PC-3 (cell line): Measurements from ENCODE around the gene AHCYL2. TPM values are rescaled to one million over a fixed set of nuclear protein-coding genes. Genes with fewer than 3 reads are reported as not detected.

Source experiments
- ATAC-seq: fragments of 200-7000 bp; cut with Tn5 transposase; 2 replicates; pipeline ENCODE4 v1.9.1; 2020; ENCODE audit warnings: mild to moderate bottlenecking, moderate library complexity
- BruUV-seq: library from RNA; stranded (reverse); fragments of 400-500 nt; replicated peaks from 2 replicates; lab custom pipeline; 2021; lab: Mats Ljungman, UMichigan
- CTCF ChIA-PET: fragments of 300-600 bp; sonication (Branson Sonifier 250); formaldehyde crosslinking; loops from one replicate; lab custom pipeline; 2022; ENCODE audit warnings: antibody characterized with exemption; lab: Charles Lee
- POLR2A ChIA-PET: fragments of 300-600 bp; sonication (Branson Sonifier 250); formaldehyde crosslinking; loops from one replicate; lab custom pipeline; 2022; ENCODE audit warnings: antibody characterized with exemption; ENCODE audit not compliant: unreplicated experiment; lab: Charles Lee
- DNase-seq: peaks from one replicate; pipeline ENCODE4 v3.0.0-alpha.2; 2015
- H2AFZ ChIP-seq: fragments of 300-600 bp; sonication (generic); 2 replicates; pipeline ENCODE4 v1.6.0; 2016; ENCODE audit warnings: antibody characterized with exemption, low read length
- H3F3A ChIP-seq: fragments of 300-600 bp; sonication (generic); one replicate; pipeline ENCODE4 v1.6.0; 2017; ENCODE audit warnings: antibody characterized with exemption, low read length, control low read depth, mild to moderate bottlenecking; ENCODE audit not compliant: unreplicated experiment
- H3K27ac ChIP-seq: fragments of 300-600 bp; sonication (generic); 2 replicates; pipeline ENCODE4 v1.5.1; 2016; ENCODE audit warnings: mild to moderate bottlenecking, low read length
- H3K27me3 ChIP-seq: fragments of 300-600 bp; sonication (generic); 2 replicates; pipeline ENCODE4 v1.6.1; 2016; ENCODE audit warnings: low read length, mixed read lengths
- H3K36me3 ChIP-seq: fragments of 300-600 bp; sonication (generic); 2 replicates; pipeline ENCODE4 v1.6.1; 2016; ENCODE audit warnings: low read depth, mixed run types, low read length, mixed read lengths
- H3K4me1 ChIP-seq: fragments of 300-600 bp; sonication (generic); 2 replicates; pipeline ENCODE4 v1.5.1; 2016; ENCODE audit warnings: low read length; ENCODE audit not compliant: insufficient read depth
- H3K4me2 ChIP-seq: fragments of 300-600 bp; sonication (generic); 2 replicates; pipeline ENCODE4 v1.6.0; 2016; ENCODE audit warnings: low read length
- H3K4me3 ChIP-seq: fragments of 300-600 bp; sonication (generic); 2 replicates; pipeline ENCODE4 v1.5.1; 2016; ENCODE audit warnings: mild to moderate bottlenecking, low read length, mixed read lengths
- H3K79me2 ChIP-seq: fragments of 300-600 bp; sonication (generic); 2 replicates; pipeline ENCODE4 v1.6.1; 2017; ENCODE audit warnings: low read length, mixed read lengths
- H3K9ac ChIP-seq: fragments of 300-600 bp; sonication (generic); 2 replicates; pipeline ENCODE4 v1.6.0; 2016; ENCODE audit warnings: mild to moderate bottlenecking, low read length
- H3K9me2 ChIP-seq: fragments of 300-600 bp; sonication (generic); replicated peaks from 2 replicates; pipeline ENCODE4 v1.6.1; 2016; ENCODE audit warnings: mixed run types, low read length, mixed read lengths
- H3K9me3 ChIP-seq: fragments of 300-600 bp; sonication (generic); 2 replicates; pipeline ENCODE4 v1.6.1; 2016; ENCODE audit warnings: low read length, mixed read lengths
- H4K20me1 ChIP-seq: fragments of 300-600 bp; sonication (generic); 2 replicates; pipeline ENCODE4 v1.6.1; 2016; ENCODE audit warnings: low read length, mixed read lengths
- EZH2 ChIP-seq: fragments of 300-600 bp; sonication (generic); IDR thresholded peaks from one replicate; pipeline ENCODE4 v1.6.1; 2017; ENCODE audit warnings: antibody characterized with exemption, mild to moderate bottlenecking, low read length; ENCODE audit not compliant: unreplicated experiment
- EZH2phosphoT487 ChIP-seq: fragments of 300-600 bp; sonication (generic); IDR thresholded peaks from 2 replicates; pipeline ENCODE4 v1.6.1; 2018; ENCODE audit warnings: mild to moderate bottlenecking, antibody characterized with exemption, low read length, borderline replicate concordance
- intact Hi-C: fragments of 100-400 bp; cut with micrococcal nuclease; formaldehyde crosslinking; loops from 2 replicates; pipeline ENCODE4 v1.9.0; 2023
- total RNA-seq: library from RNA; depleted of rRNA; stranded (reverse); fragments of >200 nt; gene quantifications from 2 replicates; pipeline ENCODE4 v1.2.3, GENCODE V29; 2014
- TF ChIP-seq, protein P1 (sequence below): fragments of 300-600 bp; sonication (generic); conservative IDR thresholded peaks from 2 replicates; pipeline ENCODE4 v1.5.1; 2017; ENCODE audit warnings: antibody characterized with exemption, low read depth, mild to moderate bottlenecking, low read length

The AHCYL2 gene
- total RNA-seq, 1 experiment from 2014 or later, result 9.2 TPM

- ATAC-seq (no peak; the same call in 1 of the 2 replicates), DNase-seq (peak; percentile 29)
- TF ChIP-seq EZH2phosphoT487, result no peak
- no peak for TF ChIP-seq EZH2
- TF ChIP-seq, protein P1, sequence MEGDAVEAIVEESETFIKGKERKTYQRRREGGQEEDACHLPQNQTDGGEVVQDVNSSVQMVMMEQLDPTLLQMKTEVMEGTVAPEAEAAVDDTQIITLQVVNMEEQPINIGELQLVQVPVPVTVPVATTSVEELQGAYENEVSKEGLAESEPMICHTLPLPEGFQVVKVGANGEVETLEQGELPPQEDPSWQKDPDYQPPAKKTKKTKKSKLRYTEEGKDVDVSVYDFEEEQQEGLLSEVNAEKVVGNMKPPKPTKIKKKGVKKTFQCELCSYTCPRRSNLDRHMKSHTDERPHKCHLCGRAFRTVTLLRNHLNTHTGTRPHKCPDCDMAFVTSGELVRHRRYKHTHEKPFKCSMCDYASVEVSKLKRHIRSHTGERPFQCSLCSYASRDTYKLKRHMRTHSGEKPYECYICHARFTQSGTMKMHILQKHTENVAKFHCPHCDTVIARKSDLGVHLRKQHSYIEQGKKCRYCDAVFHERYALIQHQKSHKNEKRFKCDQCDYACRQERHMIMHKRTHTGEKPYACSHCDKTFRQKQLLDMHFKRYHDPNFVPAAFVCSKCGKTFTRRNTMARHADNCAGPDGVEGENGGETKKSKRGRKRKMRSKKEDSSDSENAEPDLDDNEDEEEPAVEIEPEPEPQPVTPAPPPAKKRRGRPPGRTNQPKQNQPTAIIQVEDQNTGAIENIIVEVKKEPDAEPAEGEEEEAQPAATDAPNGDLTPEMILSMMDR, result no peak
- Histone ChIP-seq H3K9me3 (no peaks in the 10 kb centered on the region), H3K4me2 (no peak overlapping the region), H4K20me1 (no peaks in the 10 kb centered on the region), H3K27ac (no peak overlapping the region), H3K27me3 (no peaks in the 10 kb centered on the region), H3K9ac (no peak overlapping the region), H3F3A (no peaks in the 10 kb centered on the region), H3K9me2 (no peaks in the 10 kb centered on the region), H3K4me3 (no peak overlapping the region), H3K36me3 (no peaks in the 10 kb centered on the region), H3K4me1 (peaks cover 7% of the 10 kb centered on the region; the same call in 1 of the 2 replicates), H2AFZ (no peak overlapping the region), H3K79me2 (no peaks in the 10 kb centered on the region)
- BruUV-seq, result no TSS peak
- ChIA-PET POLR2A (no interaction called here), CTCF (no interaction called here)
- intact Hi-C loops, result no loop called here
Measured at GRCh38 chr7:129266181-129266580, 41.4 kb downstream of the AHCYL2 start.

- Histone ChIP-seq H3K27me3 (no peaks in the 10 kb centered on the region), H3K36me3 (no peaks in the 10 kb centered on the region), H2AFZ (no peak overlapping the region), H3K27ac (no peak overlapping the region), H4K20me1 (no peaks in the 10 kb centered on the region), H3K79me2 (no peaks in the 10 kb centered on the region), H3K4me3 (no peak overlapping the region), H3K9me2 (no peaks in the 10 kb centered on the region), H3K4me2 (no peak overlapping the region), H3K9ac (no peak overlapping the region), H3K9me3 (no peaks in the 10 kb centered on the region), H3K4me1 (peaks cover 7% of the 10 kb centered on the region; the same call in 1 of the 2 replicates), H3F3A (no peaks in the 10 kb centered on the region)
- CTCF ChIA-PET, result interaction anchor here (0.7 to 0.9 kb wide), 3 partner anchors 9 to 106 kb away, joined by 3 to 4 read pairs (median 3); no protein-coding TSS in a partner anchor
- intact Hi-C loops, result no loop called here
- no peak for DNase-seq
- BruUV-seq, result no TSS peak
- no peak for ATAC-seq
- POLR2A ChIA-PET, result no interaction called here
- no peak for TF ChIP-seq EZH2phosphoT487
Measured at GRCh38 chr7:129270077-129270476, 45.2 kb downstream of the AHCYL2 start.

DNA sequence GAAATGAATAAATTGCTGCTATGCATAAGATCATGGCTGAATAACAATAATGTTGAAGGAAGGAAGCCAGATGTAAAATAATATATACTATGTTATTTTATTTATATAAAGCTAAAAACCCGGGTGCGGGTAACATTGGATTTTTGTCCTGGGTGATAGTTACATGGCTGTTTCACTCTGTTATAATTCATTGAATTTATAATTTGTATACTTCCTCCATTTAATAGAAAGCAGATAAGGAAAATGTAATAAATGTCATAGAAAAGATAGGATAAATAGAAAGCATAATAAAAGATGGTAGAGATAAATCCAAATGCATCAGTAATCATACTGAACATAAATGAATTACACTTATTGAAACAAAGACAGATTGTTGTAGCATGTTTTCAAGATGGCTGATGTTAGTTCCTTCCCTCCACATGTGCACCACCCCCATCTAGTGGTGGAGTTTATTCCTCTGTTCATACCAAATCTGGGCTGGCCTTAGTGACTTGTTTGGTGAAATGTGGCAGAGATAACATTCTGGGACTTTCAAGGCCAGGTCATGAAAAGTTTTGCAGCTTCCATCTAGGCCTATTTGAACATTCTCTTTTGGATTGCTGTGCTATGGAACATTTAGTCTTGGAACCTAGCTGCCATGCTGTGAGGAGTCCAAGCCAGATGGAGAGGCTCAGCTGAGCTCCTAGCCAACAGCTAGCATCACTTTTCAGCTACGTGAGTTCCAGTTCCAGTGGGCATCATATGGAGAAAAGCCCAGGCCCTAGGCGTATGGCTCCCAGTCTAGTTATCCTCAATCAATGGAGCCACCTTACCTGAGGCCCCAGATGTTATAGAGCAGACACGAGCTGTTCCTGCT, 46.9 kb downstream of the AHCYL2 start:
- H3K4me2 ChIP-seq, result no peak overlapping the region
- TF ChIP-seq EZH2phosphoT487, result no peak
- TF ChIP-seq, protein P1, result peak; percentile 80
- peak; percentile 82 for ATAC-seq
- no peaks in the 10 kb centered on the region for H3K9me3 ChIP-seq
- H3K79me2 ChIP-seq, result no peaks in the 10 kb centered on the region
- BruUV-seq, result no TSS peak
- H2AFZ ChIP-seq, result peak overlapping the region; percentile 85
- no peak overlapping the region for H3K4me3 ChIP-seq
- intact Hi-C loops, result loop anchor here (1.0 kb wide), 1 partner anchor 53 kb away; no protein-coding TSS in a partner anchor
- no peaks in the 10 kb centered on the region for H3F3A ChIP-seq
- no peaks in the 10 kb centered on the region for H3K27me3 ChIP-seq
- no peaks in the 10 kb centered on the region for H4K20me1 ChIP-seq
- no peaks in the 10 kb centered on the region for H3K36me3 ChIP-seq
- POLR2A ChIA-PET, result no interaction called here
- H3K9ac ChIP-seq, result no peak overlapping the region
- CTCF ChIA-PET, result no interaction called here
- no peaks in the 10 kb centered on the region for H3K9me2 ChIP-seq
- H3K4me1 ChIP-seq, result no peaks in the 10 kb centered on the region
- DNase-seq, result peak; percentile 76
- H3K27ac ChIP-seq, result no peak overlapping the region
